ENCODE data around the gene DNASE1L3.
A peak's percentile ranks its signal among the peaks of the same experiment; 100 is the strongest.
"Not testable (repeated sequence)": the region's sequence is repeated elsewhere in the genome, so short reads cannot be mapped to it uniquely, and the experiment has no call there.

DNASE1L3 gene

DNA sequence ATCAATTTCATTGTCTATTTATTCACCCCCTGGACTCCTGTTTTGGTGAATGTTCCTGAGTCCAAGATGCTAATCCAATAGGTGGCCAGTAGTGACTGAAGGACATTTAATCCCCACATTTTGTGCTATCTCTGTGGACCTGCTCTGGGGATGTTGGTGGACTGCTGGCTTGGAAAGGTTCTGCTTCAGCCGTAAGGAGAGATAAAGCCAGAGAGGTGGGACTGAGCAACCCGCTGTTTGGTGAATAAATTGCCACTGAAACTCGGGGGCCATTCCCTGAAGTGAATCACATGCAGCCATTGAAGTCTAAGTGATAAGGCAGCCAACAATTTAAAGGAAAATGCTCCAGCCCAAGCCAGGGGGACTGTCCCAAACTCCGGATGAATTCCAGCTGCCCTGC is 25.2 kb upstream of the DNASE1L3 start:
- DNase-seq, result no peak

DNA sequence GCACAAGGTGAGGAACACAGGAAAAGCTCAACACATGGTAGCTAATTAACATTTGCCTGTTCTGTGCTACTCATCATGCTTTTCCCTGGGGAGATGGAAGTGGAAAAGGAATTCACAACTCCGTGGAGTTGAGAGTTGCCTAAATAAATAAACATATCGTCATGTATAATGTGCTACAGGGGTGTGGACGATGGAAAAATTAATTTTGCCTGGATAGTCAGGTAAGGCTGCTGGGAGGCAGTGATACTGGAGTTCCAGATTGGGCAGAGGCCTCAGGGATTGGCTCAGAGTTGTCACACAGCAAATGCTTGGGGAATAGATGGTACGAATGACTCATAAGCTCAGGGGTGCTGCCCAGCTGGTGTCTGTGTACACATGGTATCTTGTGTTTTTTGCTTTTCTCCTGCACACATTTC is 23.8 kb upstream of the DNASE1L3 start:
- DNase-seq, result peak; percentile 80

DNA sequence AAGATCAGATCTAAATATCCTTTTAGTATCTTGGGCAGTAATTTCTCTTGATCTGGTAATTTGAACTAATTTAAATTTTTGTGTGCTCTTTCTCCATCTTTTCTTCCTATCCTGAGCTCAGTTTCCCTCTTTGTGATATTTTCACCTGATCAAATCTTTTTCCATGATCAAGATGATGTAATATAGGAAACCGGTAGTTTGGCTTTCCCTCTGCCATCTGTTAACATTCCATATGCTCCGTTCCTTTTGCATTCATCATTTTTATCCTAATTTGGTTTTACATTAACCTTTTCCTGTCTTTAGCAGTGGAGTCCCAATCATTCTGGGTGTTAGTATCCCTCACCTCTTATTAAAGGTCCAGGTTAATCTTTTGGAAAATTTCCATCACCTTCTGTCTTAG is 20.9 kb upstream of the DNASE1L3 start:
- DNase-seq, result peak; percentile 72

DNA sequence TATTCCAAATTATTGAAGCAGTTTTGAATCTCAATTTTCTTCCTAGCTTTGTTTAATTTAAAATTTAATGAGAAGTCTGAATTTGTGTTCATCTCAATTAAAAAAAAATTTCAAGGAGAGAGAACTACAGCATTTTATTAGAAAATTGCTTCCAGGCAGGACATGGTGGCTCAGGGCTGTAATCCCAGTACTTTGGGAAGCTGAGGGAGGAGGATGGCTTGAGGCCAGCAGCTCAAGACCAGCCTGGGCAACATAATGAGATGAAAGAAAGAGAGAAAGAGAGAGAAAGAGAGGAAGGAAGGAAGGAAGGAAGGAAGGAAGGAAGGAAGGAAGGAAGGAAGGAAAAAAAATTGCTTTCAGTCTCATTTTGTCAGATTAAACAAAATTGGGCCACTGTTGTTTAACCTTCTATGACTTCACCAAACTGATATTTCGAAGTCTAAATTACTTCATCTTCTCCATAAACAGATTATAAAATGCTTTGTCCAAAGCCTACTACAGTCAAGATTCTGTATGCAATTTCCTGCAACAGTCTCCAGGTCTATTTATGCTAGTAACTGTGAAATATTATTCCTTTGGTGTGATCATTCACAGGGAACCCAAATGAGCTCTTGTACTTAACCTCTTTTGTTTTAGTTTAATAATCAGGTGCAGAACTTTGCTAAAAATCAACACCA is 20.2 kb upstream of the DNASE1L3 start:
- no peak for DNase-seq

DNA sequence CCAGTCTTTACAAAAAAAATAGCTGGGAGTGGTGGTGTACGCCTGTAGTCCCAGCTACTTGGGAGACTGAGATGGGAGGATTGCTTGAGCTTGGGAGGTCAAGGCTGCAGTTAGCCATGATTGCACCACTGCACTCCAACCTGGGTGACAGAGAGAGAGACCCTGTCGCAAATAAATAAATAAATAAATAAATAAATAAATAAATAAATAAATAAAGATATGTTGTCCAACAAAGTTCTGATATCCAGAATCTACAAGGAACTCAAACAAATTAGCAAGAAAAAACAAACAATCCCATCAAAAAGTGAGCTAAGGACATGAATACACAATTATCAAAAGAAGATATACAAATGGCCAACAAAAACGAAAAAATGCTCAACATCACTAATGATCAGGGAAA is 17.2 kb upstream of the DNASE1L3 start:
- DNase-seq, result not testable (repeated sequence)

DNA sequence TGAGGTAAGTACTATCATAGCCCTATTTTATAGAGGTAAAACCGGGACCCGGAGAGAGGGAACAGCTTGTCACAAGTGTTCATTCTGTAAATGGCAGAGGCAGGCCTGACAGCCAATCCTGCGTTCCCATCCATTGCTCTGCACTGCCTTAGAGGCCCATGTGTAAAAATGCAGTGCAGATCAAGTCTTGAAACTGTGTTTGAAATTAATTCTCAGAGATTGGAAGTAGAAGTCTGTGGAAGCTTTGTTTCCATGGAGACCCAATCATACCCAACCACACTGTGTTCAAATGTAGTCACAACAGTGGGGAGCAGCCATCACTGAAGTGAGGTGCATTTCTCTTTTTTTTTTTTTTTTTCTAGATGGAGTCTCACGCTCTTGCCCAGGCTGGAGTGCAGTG is 13.1 kb upstream of the DNASE1L3 start:
- DNase-seq, result no peak

DNA sequence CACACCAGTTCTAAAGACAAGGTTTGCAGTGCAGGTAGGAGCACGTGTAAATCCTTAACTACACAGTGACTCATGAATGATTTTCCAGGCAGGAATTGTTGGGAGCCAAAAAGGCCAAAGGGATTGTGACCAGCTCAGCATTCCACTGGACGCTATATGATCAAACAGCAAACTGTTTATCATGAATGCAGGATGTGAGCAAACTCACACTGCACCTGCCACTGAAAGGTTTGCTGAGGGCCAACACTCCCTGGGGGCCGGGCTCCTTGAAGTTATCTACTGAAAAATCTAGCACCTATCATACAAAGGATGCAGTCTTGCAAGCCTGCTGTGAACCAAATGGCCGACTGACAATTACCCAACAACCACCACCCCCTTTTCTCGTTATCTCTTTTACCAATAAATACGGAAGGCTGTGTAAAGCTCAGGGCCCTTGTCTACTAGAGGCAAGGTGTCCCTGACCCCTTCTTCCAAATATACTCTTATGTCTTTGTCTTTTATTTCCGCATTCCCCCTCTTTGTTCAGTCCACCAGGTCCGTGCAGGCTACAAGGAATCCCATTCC is 11.5 kb upstream of the DNASE1L3 start:
- DNase-seq, result no peak

DNA sequence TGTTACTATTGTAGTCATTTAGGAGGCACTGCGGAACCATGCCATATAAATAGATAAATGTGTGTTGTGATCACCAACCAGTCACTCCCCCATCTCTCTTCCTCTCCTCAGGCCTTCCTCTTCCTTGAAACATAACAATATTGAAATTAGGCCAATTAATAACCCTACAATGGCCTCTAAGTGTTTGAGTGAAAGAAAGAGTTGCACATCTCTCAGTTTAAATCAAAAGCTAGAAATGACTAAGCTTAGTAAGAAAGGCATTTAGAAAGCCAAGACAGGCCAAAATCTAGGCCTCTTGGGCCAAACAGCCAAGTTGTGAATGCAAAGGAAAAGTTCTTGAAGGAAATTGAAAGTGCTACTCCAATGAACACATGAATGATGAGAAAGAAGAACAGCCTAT is 8.1 kb upstream of the DNASE1L3 start:
- no peak for DNase-seq

DNA sequence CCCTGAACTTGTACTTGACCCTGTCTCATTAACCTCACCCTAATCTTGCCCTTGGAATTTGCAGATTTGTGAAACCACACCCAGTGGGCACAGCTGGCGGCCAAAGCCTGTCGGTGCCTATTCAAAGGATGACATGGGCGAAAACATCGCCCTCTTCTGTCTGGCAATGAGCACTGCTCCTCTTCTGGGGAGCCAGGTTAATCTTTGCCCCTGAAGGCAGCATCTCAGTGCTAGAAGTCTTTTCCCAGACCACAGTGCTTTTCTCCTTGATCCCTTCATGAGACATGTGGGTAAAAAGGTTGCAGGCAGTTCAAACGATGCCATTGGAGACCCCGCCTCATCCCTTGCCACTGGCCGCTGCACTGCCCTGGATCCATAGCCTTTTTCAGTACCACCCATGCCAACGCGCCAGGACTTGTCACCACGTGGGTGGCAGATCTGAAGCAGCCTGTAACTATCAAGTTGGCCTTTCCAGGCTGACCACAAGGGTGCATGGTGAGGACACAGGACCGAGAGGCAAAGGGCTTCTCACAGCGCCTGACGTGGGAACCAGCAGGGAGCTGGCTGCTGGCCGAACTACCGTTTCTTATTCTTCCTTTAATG is 6.5 kb upstream of the DNASE1L3 start:
- DNase-seq, result peak; percentile 13

DNA sequence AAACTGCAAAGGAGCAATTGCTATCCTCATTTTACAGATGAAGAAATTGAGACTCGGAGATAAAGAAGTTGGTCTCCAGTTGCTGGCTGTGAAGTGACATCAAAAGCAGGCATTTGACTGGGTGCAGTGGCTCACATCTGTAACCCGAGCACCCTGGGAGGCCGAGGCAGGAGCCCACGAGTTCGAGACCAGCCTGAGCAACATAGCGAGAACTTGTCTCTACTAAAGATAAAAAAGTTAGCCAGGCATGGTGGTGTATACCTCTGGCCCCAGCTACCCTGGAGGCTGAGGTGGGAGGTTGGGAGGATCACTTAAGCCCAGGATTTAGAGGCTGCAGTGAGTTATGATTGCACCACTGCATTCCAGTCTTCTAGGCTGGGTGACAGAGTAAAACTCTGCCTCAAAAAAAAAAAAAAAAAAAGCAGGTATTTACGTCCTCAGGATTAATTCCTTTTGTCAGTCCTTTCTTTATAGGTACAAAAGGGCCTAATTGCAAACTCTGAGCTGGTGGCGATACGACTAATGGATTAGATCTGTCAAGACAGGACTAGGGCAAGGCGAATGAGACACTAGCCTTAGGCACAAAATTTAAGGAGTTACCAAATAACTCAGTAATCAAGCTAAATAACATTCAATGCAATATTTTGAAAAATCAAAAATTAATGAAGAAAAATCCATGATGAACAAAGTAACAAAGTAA is 5.9 kb upstream of the DNASE1L3 start:
- no peak for DNase-seq

DNA sequence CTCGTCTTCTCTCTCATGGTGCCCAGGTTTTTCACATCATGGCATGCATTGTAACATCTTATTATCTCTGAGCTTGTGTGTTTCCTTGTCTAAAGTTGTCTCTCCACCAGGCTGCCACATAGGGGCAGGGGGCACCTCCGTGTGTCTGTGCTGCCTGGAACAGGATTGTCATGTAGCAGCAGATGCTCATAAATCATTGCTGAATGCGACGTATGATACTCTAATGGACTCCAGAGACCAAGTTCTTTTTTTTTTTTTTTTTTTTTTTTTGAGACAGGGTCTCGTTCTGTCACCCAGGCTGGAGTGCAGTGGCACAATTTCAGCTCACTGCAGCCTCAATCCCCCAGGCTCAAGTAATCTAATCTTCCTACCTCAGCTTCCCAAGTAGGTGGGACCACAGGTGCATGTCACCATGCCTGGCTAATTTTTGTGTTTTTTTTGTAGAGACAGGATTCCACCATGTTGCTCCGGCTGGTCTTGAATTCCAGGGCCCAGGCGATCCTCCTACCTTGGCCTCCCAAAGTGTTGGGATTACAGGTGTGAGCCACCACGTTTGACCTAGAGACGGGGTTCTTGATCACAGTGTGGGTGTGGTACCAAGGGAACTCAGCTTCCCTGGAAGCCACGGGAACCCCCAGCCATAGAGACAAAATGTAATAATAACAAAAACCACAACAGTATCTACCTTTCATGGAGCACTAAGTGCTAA is 4.7 kb upstream of the DNASE1L3 start:
- DNase-seq, result peak; percentile 57

DNA sequence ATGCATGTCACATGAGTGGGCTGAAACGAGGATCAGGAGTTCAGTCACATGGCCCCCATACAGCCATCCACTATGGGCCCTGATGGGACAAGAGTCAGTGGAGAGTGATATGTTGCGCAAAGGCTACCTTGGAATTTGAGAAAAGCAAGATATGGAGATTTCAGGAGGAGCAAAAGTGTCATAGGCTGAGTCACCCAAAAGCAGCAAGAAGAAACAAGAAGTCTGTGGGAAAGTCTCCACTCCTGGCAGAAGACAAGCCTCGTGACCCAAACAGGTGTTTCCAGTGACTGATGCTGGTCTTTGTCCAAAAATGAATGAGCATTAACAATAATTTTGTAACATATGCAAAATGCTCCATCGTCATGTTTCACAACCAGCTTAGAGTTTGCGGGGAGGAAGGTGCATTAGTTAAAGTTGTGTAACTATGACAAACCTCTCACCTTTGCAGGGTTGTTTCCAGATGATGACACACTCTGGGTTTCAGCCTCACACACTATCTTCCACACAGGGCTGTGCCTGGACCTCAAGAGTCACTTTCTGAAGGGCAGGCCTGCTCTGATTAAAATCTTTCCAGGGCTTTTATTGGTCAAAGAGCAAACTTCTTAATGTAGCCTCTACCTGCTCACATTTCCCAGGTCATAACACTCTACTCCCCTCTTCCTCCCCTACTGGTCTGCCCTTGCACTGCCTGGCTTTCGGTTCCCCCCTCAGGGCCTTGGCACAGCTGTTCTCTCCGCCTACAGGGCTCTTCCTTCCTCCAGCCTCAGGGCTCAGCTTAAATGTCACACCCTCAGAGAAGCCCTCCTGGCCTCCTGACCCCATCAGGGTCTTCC is 3.9 kb upstream of the DNASE1L3 start:
- peak; percentile 57 for DNase-seq

DNA sequence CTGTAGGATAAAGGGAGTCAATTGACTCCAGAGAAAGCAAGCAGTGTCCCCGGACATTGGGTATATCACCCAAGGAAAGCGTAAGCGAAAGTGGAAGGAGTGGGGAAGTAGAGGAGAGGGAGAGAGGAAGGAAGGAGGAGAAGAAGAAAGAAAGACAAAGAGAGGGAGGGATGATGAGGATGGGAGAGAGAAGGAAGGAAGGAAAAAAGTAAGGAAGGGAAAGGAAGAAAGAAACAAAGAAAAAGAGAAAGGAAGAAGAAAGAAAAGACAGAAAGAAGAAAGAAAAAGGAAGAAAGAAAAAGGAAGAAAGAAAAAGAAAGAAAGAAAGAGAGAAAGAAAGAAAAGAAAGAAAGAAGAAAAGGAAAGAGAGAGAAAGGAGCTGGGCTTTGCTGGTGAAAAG is 839 bp downstream of the DNASE1L3 start:
- no peak for DNase-seq

DNA sequence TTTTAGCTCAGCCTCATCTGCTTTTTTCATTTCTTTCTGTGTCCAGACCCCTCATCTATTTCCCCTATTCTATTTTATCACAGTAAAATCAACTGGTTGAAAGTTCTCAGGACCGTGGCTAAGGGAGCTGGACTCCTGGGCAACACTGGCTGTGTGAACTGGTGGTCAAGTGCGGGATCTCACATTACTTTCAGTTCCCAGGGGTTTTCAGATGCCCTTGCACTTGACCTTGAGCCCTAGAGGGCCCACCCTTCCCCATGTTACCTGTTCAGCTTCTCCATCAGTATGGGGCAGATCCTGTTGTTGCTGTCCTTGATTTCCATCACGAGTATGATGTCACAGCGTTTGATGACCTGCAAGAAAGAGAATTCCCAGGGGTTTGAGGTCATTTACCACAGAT is 2.8 kb downstream of the DNASE1L3 start:
- no peak for DNase-seq

DNA sequence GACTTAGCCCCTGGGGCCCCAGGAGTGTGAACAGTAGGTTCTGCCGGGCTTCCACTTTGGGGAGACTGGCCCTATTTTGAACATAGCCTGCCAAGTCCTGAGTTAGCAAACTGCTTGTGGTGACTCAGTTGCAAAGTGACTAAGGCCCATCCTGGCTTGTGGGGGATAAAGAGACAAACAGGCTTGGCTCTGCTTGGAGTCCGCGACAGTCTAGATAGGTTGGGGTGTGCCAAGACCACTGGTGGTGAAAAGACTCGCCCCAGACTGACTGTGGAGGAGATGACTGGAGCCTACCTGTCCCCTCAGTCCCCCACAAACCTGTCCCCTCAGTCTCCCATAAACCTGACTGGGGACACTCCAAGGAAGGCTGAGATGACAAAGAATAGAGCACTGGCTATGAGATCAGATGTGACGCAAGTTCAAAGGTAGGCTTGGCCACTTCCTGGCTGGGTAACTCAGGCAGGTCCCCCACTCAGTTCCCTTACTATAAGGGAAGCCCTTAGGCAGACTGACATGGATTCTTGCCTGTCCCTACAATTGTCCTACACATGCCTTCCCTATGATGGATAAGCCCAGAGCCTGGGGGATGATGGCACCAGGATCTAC is 4.3 kb downstream of the DNASE1L3 start:
- no peak for DNase-seq

DNA sequence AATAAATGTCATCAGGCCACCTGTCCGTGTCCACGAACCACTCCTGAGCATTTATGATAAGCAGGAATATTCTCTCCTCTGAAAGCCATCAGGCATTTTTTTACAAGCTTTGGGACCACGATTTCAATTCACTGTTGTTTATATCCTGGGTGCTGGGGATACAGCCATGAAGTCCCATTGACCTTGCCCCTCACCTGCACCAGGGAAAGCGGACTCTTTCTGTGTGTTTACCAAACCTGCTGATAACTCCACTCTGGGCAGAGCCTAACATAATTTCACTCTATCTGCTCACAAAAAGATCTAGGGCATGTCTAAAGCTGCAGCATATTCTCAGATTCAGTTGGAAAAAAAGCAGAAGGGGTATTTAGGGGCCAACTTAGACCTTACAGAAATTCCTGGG is 4.8 kb downstream of the DNASE1L3 start:
- DNase-seq, result no peak

DNA sequence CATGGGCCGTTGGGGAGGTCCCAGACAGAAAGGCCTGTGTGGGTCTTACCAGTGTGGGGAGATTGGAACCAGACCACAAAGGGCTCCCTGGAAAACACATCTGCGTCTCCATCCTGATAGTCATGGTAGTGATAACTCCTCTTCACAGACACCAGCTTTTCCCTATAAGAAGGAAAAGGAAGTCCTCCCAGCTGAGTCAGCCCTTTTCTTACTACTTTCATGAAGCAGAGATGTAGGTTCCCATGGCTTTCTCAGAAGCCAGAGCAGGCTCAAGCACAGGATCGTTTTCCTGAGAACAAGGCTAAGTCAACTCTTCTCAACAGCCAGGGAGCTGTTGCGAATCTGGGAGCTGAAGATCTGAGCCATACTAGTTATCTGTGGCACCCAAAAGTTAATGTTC is 6.1 kb downstream of the DNASE1L3 start:
- DNase-seq, result no peak

DNA sequence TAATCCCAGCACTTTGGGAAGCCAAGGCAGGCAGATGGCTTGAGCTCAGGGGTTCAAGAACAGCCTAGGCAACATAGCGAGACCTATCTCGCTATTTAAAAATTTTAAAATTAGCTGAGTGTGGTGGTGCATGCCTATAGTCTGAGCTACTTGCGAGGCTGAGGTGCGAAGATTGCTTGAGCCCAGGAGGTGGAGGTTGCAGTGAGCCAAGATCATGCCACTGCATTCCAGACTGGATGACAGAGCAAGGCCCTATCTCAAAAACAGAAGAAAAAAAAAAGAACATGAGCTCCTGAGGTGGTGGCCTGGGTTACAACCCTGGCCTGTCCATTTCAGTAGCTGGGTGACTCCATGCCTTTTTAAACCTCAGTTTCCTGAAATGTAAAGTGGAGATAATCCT is 7.2 kb downstream of the DNASE1L3 start:
- DNase-seq, result no peak

DNA sequence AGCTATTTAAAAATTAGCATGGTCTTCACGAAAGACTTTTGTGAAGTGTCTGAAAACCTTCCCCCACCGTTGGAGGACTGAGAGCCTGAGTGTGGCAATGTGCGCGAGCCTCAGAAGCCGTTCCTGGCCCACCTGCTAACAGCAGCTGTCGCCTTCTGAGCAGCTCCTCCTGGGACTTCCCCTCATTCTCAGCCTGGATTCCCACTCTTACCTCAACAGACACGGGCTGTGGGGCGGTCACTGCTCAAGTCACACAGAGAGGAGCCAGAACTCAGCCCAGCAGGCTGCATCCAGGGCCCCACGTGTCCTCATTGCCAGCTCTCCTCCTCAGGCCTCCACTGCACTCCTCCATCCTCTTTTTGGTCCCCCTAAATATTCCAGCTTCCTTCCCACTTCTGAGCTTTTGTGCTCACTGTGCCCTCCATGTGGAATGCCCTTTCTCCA is 7.8 kb downstream of the DNASE1L3 start:
- peak; percentile 78 for DNase-seq

DNA sequence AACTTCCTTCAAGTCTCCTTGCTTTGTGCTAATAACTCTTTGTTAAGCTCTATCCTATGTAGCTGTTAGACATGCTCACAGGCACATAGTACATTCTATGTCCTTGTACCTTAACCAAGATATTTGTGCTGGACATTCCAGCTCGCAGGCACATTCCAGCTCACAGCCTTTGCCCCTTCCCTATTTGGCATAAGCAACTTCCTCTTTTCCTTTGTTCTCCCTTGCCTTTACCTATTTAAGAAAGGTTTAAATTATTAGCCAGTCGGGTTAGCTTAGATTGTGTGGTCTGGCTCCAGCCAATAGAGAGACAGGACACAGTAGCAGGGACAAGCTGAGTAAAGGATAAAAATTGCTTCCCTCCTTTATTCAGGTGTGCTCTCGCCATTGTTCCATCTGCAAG is 9.3 kb downstream of the DNASE1L3 start:
- DNase-seq, result not testable (repeated sequence)

DNA sequence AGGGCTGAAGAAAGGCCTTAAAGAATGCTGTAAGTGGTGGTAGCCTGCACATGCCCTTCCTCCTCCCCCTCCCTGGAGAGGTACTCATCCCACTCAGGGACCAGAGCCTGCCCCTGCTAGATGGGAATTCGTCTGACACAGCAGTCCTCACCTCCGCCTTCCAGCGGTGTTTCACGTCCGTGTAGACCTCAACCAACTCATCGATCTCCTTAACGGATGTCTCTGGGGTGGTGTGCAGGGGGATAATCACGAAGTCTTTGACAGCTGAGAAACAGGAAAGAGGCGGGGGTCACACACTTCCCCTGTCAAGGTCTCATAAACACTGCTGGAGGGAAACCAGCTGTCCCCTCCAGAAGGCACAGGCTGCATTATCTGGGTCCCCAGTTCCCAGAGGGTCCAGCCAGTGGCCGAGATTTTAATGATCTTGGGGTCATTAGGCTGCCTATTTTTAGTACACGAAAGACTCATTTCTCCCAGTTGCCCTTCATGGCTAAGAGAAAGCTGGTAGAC is 9.9 kb downstream of the DNASE1L3 start:
- no peak for DNase-seq
